ENCODE results near the gene CYB5R4.

DNA sequence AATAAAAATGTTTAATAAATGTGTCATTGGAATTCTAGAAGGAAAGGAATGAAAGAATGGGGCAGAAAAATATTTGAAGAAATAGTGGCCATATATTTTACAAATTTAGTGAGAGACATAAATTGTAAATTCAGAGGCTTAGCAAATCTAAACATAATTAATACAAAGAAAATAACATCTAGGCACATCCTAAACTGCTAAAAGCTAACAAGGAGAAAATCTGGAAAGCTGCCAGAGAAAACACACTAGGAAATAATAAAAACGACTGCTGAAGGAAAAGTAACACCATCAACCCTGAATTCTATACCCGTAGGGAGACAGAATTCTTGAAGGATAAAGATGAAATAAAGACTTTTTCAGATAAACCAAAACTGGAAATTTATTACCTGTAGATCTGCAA lies 23.8 kb downstream of the CYB5R4 start:
- TF ChIP-seq, protein P1, sequence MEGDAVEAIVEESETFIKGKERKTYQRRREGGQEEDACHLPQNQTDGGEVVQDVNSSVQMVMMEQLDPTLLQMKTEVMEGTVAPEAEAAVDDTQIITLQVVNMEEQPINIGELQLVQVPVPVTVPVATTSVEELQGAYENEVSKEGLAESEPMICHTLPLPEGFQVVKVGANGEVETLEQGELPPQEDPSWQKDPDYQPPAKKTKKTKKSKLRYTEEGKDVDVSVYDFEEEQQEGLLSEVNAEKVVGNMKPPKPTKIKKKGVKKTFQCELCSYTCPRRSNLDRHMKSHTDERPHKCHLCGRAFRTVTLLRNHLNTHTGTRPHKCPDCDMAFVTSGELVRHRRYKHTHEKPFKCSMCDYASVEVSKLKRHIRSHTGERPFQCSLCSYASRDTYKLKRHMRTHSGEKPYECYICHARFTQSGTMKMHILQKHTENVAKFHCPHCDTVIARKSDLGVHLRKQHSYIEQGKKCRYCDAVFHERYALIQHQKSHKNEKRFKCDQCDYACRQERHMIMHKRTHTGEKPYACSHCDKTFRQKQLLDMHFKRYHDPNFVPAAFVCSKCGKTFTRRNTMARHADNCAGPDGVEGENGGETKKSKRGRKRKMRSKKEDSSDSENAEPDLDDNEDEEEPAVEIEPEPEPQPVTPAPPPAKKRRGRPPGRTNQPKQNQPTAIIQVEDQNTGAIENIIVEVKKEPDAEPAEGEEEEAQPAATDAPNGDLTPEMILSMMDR (IDR thresholded peaks at IDR 0.05; ENCODE audit: poor library complexity): no peak
- no peak for TF ChIP-seq EZH2 (IDR thresholded peaks at IDR 0.05; ENCODE audit: borderline replicate concordance)

All from hepatocyte (in vitro differentiated cells).